Measurements from ENCODE around the gene PER1. TPM values are rescaled to one million over a fixed set of nuclear protein-coding genes. Genes with fewer than 3 reads are reported as not detected.

The PER1 gene
- total and polyA plus RNA-seq, 2 experiments from 2014 or later, result 5.1 to 5.9 TPM

DNA sequence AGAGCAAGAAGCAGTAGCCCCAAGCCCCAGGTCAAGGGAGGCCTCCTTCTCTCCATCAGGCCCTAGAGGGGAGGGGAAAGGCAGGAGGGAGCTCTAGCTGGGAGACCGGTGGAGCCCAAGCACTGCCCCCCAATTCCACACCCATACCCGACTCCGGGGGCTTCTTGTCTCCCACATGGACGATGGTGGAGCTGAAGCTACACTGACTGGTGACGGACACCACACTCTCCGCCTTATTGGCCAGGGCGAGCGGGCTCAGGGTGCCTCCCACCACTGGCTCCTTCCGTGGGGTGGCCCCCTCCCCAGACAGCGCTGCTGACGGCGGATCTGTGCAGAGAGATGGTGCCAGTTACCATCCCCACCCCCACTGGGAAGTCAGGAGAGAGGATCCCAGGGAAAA is 6.4 kb downstream of the PER1 start:
- no peak overlapping the region for H2AFZ ChIP-seq
- H3F3A ChIP-seq (ENCODE audit: insufficient read depth), result peaks cover 7% of the 10 kb centered on the region
- in situ Hi-C loops (cut with MboI), result no loop called here
- H3K27ac ChIP-seq, result no peak overlapping the region
- no peak for TF ChIP-seq EZH2 (IDR thresholded peaks at IDR 0.05; ENCODE audit: insufficient read depth, poor library complexity, severe bottlenecking)
- H4K20me1 ChIP-seq (ENCODE audit: insufficient read depth), result no peaks in the 10 kb centered on the region
- DNase-seq, result no peak
- H3K79me2 ChIP-seq (ENCODE audit: insufficient read depth), result peaks cover 15% of the 10 kb centered on the region
- no peaks in the 10 kb centered on the region for H3K27me3 ChIP-seq (replicated peaks; ENCODE audit: insufficient read depth)
- no peak overlapping the region for H3K4me2 ChIP-seq (ENCODE audit: unreplicated experiment)
- H3K9me2 ChIP-seq (ENCODE audit: insufficient read depth), result no peaks in the 10 kb centered on the region
- no peak overlapping the region for H3K4me3 ChIP-seq
- no peaks in the 10 kb centered on the region for H3K9me3 ChIP-seq (ENCODE audit: low read depth)
- no peak overlapping the region for H3K9ac ChIP-seq
- H3K36me3 ChIP-seq (ENCODE audit: low read depth), result peaks cover 21% of the 10 kb centered on the region; the same call in 1 of the 2 replicates
- 80 to 87% methylated on average over 9 to 12 of the region's 12 CpGs for WGBS, 2 experiments (ENCODE audit: low coverage in 1 of 2, low lambda C conversion rate in 2 of 2, missing lambda C conversion rate in 2 of 2)
- peaks cover 5% of the 10 kb centered on the region; the same call in 1 of the 2 replicates for H3K4me1 ChIP-seq (ENCODE audit: insufficient read depth)

DNA sequence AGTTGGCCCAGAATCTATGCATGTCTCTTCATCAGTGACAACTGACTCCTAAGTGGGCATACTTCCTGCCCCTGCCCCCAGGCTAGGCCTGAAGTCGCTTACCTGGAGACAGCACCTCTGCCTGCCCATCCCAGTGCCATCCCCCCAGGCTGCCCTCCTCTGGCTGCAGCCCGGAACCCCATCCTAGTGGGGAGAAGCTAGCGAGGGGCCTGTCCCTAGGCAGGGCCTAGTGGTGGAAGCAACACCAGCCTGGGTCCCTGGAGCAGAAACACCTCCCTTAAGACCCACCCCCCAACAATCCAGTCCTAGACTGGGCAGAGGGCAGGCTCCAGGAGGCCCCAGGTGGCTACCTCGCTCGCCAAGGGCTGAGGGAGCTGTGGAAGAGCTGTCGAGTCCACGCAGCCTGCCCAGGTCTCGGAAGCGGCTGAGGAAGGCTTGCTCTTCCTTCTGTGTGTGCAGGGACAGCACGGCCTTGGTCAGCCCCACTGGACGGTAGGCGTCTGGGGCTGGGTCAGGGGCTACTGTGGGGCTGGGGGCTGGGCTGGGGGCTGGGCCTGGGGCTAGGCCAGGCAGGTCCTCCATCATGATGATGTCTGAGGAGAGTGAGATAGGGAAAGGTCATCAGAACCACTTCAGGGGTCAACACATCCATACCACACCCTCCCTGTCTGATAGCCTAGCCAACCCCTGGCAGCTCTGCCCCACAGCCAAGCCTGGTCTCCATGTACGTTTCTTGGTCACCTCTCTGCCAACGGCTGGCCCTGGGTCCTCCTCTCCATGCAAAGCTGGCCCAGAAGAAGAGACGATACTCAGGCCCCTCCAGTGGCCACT is 7.6 kb downstream of the PER1 start:
- Histone ChIP-seq H4K20me1 (ENCODE audit: insufficient read depth) (no peaks in the 10 kb centered on the region), H3K27me3 (replicated peaks; ENCODE audit: insufficient read depth) (no peaks in the 10 kb centered on the region), H2AFZ (no peak overlapping the region), H3K9me3 (ENCODE audit: low read depth) (no peaks in the 10 kb centered on the region), H3K4me1 (ENCODE audit: insufficient read depth) (no peaks in the 10 kb centered on the region), H3K27ac (no peak overlapping the region), H3K79me2 (ENCODE audit: insufficient read depth) (peaks cover 3% of the 10 kb centered on the region; the same call in 1 of the 2 replicates), H3K36me3 (ENCODE audit: low read depth) (peaks cover 25% of the 10 kb centered on the region; the same call in 1 of the 2 replicates), H3K4me3 (no peak overlapping the region), H3K4me2 (ENCODE audit: unreplicated experiment) (no peak overlapping the region), H3F3A (ENCODE audit: insufficient read depth) (peaks cover 16% of the 10 kb centered on the region), H3K9ac (no peak overlapping the region), H3K9me2 (ENCODE audit: insufficient read depth) (no peaks in the 10 kb centered on the region)
- TF ChIP-seq EZH2phosphoT487 (IDR thresholded peaks at IDR 0.05; ENCODE audit: insufficient read depth, low read depth) (no peak), EZH2 (IDR thresholded peaks at IDR 0.05; ENCODE audit: insufficient read depth, poor library complexity, severe bottlenecking) (no peak)
- no peak for DNase-seq
- WGBS, 2 experiments (ENCODE audit: low coverage in 1 of 2, low lambda C conversion rate in 2 of 2, missing lambda C conversion rate in 2 of 2), result 78 to 88% methylated on average over 7 to 15 of the region's 15 CpGs
- in situ Hi-C loops (cut with MboI), result no loop called here

DNA sequence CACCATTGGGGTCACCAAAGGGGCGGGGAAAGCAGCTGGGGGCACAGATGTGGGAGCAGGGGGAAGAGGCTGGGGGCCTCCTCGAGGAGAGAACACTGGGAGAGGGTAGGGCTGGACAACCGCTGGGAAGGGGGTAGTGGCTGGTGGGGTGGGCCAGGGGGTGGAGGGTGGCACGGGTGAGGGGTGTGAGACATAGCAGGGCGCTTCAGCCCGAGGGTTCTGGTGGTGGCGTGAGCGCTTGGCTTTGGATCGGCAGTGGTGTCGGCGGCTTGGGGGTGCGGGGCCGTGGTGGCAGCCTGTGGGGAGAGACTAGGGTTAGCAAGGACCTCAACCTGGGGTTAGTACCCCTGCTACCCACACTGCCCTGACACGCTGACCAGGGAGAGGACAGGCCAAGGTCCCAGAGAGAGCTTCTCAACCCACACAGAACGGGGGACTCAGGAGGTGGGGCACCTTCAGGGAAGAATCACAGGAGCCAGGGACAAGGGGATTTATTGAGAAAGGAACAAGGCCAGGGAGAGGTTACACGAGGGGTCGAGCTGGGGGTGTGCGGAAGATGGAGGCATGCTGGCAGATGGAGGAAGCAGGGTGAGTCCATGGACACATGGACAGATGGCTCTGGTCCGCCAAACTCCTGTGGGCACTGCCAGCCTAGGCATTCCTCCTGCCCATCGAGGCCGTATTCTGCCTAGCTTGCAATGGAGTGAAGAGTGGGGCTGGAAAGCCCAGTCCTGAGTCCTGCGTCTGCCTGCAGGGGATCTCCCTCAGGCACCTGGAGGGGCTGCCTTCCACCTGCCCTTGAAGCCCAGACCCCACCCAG is 8.4 kb downstream of the PER1 start:
- Histone ChIP-seq H3K36me3 (ENCODE audit: low read depth) (peaks cover 25% of the 10 kb centered on the region; the same call in 1 of the 2 replicates), H3K4me3 (no peak overlapping the region)

DNA sequence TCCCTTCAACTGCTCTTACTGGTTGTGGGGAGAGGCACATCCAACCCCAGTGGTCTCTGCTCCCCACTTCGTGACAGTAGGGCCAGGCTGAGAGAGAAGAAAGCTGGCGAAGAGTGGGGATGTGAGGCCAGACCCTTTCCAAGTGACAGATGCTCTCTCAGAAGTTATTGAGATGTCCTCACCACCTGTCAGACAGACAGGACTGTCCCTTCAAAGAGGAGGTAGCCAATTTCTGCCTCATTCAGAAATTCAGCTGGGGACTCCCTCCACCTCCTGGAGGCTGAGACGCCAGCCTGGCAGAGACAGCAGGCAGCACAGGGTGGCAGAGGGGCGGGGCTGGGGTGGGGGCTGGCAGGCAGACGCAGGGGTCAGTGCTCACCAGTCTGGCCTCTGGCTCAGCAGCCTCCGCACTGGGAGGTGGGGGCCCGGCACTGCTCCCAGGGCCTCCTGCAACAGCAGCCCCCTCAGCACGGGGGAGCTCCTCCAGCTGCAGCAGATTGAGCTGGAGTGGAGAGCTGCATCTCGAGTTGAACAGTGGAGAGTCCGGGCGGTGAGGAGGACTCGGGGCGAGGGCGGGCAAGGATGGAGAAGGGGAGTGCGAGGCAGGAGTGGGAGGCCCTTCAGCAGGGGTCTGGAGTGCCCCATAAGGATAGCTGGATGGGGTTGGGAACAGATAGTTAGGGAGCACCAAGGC is 9.2 kb downstream of the PER1 start:
- Histone ChIP-seq H3K27ac (no peak overlapping the region), H2AFZ (no peak overlapping the region), H3F3A (ENCODE audit: insufficient read depth) (peaks cover 27% of the 10 kb centered on the region), H3K4me1 (ENCODE audit: insufficient read depth) (peaks cover 4% of the 10 kb centered on the region), H3K9me2 (ENCODE audit: insufficient read depth) (no peaks in the 10 kb centered on the region), H3K27me3 (replicated peaks; ENCODE audit: insufficient read depth) (no peaks in the 10 kb centered on the region), H3K4me2 (ENCODE audit: unreplicated experiment) (no peak overlapping the region), H3K79me2 (ENCODE audit: insufficient read depth) (no peaks in the 10 kb centered on the region), H3K4me3 (no peak overlapping the region), H3K36me3 (ENCODE audit: low read depth) (peaks cover 17% of the 10 kb centered on the region; the same call in 1 of the 2 replicates), H3K9ac (no peak overlapping the region), H3K9me3 (ENCODE audit: low read depth) (no peaks in the 10 kb centered on the region), H4K20me1 (ENCODE audit: insufficient read depth) (no peaks in the 10 kb centered on the region)
- WGBS, 2 experiments (ENCODE audit: low coverage in 1 of 2, low lambda C conversion rate in 2 of 2, missing lambda C conversion rate in 2 of 2), result 78 to 86% methylated on average over 6 to 14 of the region's 15 CpGs
- DNase-seq, result no peak
- TF ChIP-seq EZH2 (IDR thresholded peaks at IDR 0.05; ENCODE audit: insufficient read depth, poor library complexity, severe bottlenecking) (no peak), EZH2phosphoT487 (IDR thresholded peaks at IDR 0.05; ENCODE audit: insufficient read depth, low read depth) (no peak)
- in situ Hi-C loops (cut with MboI), result no loop called here

More for the DNA sequence above, 8.4 kb downstream of the PER1 start:
- Histone ChIP-seq H3F3A (ENCODE audit: insufficient read depth) (peaks cover 23% of the 10 kb centered on the region), H3K9me3 (ENCODE audit: low read depth) (no peaks in the 10 kb centered on the region), H3K9ac (no peak overlapping the region), H3K4me2 (ENCODE audit: unreplicated experiment) (no peak overlapping the region), H4K20me1 (ENCODE audit: insufficient read depth) (no peaks in the 10 kb centered on the region), H2AFZ (no peak overlapping the region), H3K27ac (no peak overlapping the region), H3K27me3 (replicated peaks; ENCODE audit: insufficient read depth) (no peaks in the 10 kb centered on the region), H3K79me2 (ENCODE audit: insufficient read depth) (no peaks in the 10 kb centered on the region), H3K9me2 (ENCODE audit: insufficient read depth) (no peaks in the 10 kb centered on the region), H3K4me1 (ENCODE audit: insufficient read depth) (no peaks in the 10 kb centered on the region)
- 80 to 81% methylated on average over 10 to 22 of the region's 22 CpGs for WGBS, 2 experiments (ENCODE audit: low coverage in 1 of 2, low lambda C conversion rate in 2 of 2, missing lambda C conversion rate in 2 of 2)
- no peak for DNase-seq
- TF ChIP-seq EZH2phosphoT487 (IDR thresholded peaks at IDR 0.05; ENCODE audit: insufficient read depth, low read depth), result no peak
- no peak for TF ChIP-seq EZH2 (IDR thresholded peaks at IDR 0.05; ENCODE audit: insufficient read depth, poor library complexity, severe bottlenecking)
- in situ Hi-C loops (cut with MboI), result no loop called here
